Activated CD8-positive, alpha-beta memory T cell treated with anti-CD3 and anti-CD28 coated beads for 48 hours (primary cell): ENCODE data around the gene BCL11B.

ENCODE experiments used
- DNase-seq, 3 experiments: peaks; one replicate each; pipeline ENCODE4 v3.0.0-alpha.2; 2020; ENCODE audit warnings: low read depth in 2 of 3, low spot score in 2 of 3

The BCL11B gene

GRCh38 chr14:99141236-99141635 lies 130.8 kb downstream of the BCL11B start:
- DNase-seq: no peak

GRCh38 chr14:99138999-99139865 lies 132.8 kb downstream of the BCL11B start:
- no peak for DNase-seq

GRCh38 chr14:99137913-99138571 lies 134.0 kb downstream of the BCL11B start:
- DNase-seq: no peak

GRCh38 chr14:99137001-99137700 lies 134.8 kb downstream of the BCL11B start:
- DNase-seq: no peak

- no peak for DNase-seq
These were observed 135.6 kb downstream of the BCL11B start for GRCh38 chr14:99136401-99136800.

- no peak for DNase-seq
These were observed 136.0 kb downstream of the BCL11B start for GRCh38 chr14:99136047-99136400.

GRCh38 chr14:99134516-99135046 lies 137.4 kb downstream of the BCL11B start:
- DNase-seq: no peak

GRCh38 chr14:99133636-99134515 lies 138.1 kb downstream of the BCL11B start:
- DNase-seq: no peak

GRCh38 chr14:99132821-99133635 lies 139.0 kb downstream of the BCL11B start:
- DNase-seq: no peak

- no peak for DNase-seq
These were observed 140.2 kb downstream of the BCL11B start for GRCh38 chr14:99131632-99132271.

- no peak for DNase-seq
These were observed 142.0 kb downstream of the BCL11B start for GRCh38 chr14:99129998-99130397.

- no peak for DNase-seq
These were observed 142.7 kb downstream of the BCL11B start for GRCh38 chr14:99129211-99129696.

- DNase-seq: no peak
These were observed 143.8 kb downstream of the BCL11B start for GRCh38 chr14:99128185-99128584.

GRCh38 chr14:99127651-99128167 lies 144.3 kb downstream of the BCL11B start:
- no peak for DNase-seq

- DNase-seq: no peak
These were observed 146.2 kb downstream of the BCL11B start for GRCh38 chr14:99125616-99126431.

- DNase-seq: no peak
These were observed 146.9 kb downstream of the BCL11B start for GRCh38 chr14:99125113-99125512.

- DNase-seq: no peak
These were observed 147.4 kb downstream of the BCL11B start for GRCh38 chr14:99124482-99125105.
